ENCODE data around the gene PHB1.

PHB1 gene

DNA sequence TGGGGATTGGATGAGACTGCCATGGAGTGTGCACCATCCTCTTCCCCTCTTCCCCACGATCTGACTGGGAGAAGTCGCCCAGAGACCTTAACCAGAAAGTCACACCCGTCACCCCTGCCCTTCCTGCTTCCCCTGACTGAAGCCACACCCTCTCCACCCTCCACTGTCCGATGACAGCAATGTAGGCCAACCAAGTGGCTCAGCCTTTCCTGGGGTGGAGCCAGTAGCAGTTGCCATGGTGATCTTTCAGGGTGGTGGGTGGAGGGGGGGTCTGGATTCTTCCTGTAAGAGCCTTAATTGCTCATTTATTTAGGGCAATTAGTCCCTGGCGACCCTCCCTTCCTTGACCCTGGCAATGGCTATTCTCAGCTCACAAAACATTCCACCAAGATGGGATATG, 37.5 kb upstream of the PHB1 start:
- TF ChIP-seq FOXM1 (IDR thresholded peaks at IDR 0.05; ENCODE audit: borderline replicate concordance, low read depth) (no peak), REST (IDR thresholded peaks at IDR 0.05; ENCODE audit: low read depth) (no peak), YY1 (IDR thresholded peaks at IDR 0.05; ENCODE audit: low read depth) (no peak), TEAD4 (IDR thresholded peaks at IDR 0.05) (no peak), ZBTB7A (IDR thresholded peaks at IDR 0.05; ENCODE audit: low read depth) (no peak), CEBPB (IDR thresholded peaks at IDR 0.05) (no peak), CREB1 (IDR thresholded peaks at IDR 0.05; ENCODE audit: low read depth) (no peak), NFIC (IDR thresholded peaks at IDR 0.05) (no peak), EP300 (IDR thresholded peaks at IDR 0.05; ENCODE audit: borderline replicate concordance) (no peak), TAF1 (IDR thresholded peaks at IDR 0.05; ENCODE audit: low read depth) (no peak), RAD21 (IDR thresholded peaks at IDR 0.05; ENCODE audit: low read depth) (no peak), EGR1 (IDR thresholded peaks at IDR 0.05) (no peak), TCF12 (IDR thresholded peaks at IDR 0.05; ENCODE audit: low read depth) (no peak)
- TF ChIP-seq, protein P1, sequence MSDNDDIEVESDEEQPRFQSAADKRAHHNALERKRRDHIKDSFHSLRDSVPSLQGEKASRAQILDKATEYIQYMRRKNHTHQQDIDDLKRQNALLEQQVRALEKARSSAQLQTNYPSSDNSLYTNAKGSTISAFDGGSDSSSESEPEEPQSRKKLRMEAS (IDR thresholded peaks at IDR 0.05) = no peak
- TF ChIP-seq, protein P2, sequence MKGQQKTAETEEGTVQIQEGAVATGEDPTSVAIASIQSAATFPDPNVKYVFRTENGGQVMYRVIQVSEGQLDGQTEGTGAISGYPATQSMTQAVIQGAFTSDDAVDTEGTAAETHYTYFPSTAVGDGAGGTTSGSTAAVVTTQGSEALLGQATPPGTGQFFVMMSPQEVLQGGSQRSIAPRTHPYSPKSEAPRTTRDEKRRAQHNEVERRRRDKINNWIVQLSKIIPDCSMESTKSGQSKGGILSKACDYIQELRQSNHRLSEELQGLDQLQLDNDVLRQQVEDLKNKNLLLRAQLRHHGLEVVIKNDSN (IDR thresholded peaks at IDR 0.05) = no peak

DNA sequence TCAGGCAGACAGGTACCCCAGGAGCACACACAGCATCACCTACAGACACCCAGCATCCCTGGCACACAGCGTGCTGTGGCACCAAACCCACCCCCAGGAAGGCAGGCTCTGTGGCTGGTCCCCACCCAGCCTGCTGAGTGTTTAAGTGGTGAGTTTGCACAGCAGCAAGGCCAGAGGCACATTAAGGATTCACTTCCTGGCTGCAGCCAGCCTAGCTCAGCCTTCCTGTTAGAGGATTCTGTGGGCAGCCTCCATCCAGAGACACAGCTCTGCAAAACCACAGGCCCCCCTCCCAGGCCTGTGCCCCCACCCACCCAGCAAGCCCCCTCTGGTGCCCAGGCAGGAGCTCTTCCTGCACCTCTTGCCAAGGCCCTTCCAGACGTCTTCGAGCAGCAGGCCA, 36.1 kb upstream of the PHB1 start:
- TF ChIP-seq RAD21 (IDR thresholded peaks at IDR 0.05; ENCODE audit: low read depth) (no peak), CEBPB (IDR thresholded peaks at IDR 0.05) (no peak), EP300 (IDR thresholded peaks at IDR 0.05; ENCODE audit: borderline replicate concordance) (no peak), EGR1 (IDR thresholded peaks at IDR 0.05) (no peak), REST (IDR thresholded peaks at IDR 0.05; ENCODE audit: low read depth) (no peak), TAF1 (IDR thresholded peaks at IDR 0.05; ENCODE audit: low read depth) (no peak), NFIC (IDR thresholded peaks at IDR 0.05) (no peak), ZBTB7A (IDR thresholded peaks at IDR 0.05; ENCODE audit: low read depth) (no peak), TEAD4 (IDR thresholded peaks at IDR 0.05) (no peak)

DNA sequence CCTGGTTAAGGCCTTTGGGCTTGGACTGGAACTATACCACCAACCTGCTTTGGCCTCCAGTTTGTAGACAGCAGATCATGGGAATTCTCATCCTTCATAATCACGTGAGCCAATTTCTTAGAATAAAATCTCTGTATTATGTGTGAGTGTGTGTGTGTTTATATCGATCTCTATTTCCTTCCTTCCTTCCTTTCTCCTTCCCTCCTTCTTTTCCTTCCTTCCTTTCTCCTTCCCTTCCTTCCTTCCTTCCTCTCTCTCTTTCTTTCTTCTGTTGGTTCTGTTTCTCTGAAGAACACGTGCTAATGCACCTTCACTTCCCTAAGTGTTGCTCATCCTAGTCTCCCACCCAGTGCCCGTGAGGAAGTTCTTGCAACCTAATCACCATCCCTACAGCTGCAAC, 35.5 kb upstream of the PHB1 start:
- TF ChIP-seq TEAD4 (IDR thresholded peaks at IDR 0.05) (no peak), CREB1 (IDR thresholded peaks at IDR 0.05; ENCODE audit: low read depth) (no peak), TCF12 (IDR thresholded peaks at IDR 0.05; ENCODE audit: low read depth) (no peak), REST (IDR thresholded peaks at IDR 0.05; ENCODE audit: low read depth) (no peak), FOXM1 (IDR thresholded peaks at IDR 0.05; ENCODE audit: borderline replicate concordance, low read depth) (no peak), EGR1 (IDR thresholded peaks at IDR 0.05) (no peak)
- TF ChIP-seq, protein P1 (IDR thresholded peaks at IDR 0.05) = no peak

GRCh38 chr17:49447628-49448302, 33.1 kb upstream of the PHB1 start:
- TF ChIP-seq ZBTB7A (IDR thresholded peaks at IDR 0.05; ENCODE audit: low read depth) = no peak
- TF ChIP-seq TAF1 (IDR thresholded peaks at IDR 0.05; ENCODE audit: low read depth) = no peak
- TF ChIP-seq, protein P2 (IDR thresholded peaks at IDR 0.05) = no peak
- TF ChIP-seq NFIC (IDR thresholded peaks at IDR 0.05) = no peak
- no peak for TF ChIP-seq EGR1 (IDR thresholded peaks at IDR 0.05)
- no peak for TF ChIP-seq RAD21 (IDR thresholded peaks at IDR 0.05; ENCODE audit: low read depth)
- no peak for TF ChIP-seq REST (IDR thresholded peaks at IDR 0.05; ENCODE audit: low read depth)
- no peak for TF ChIP-seq TEAD4 (IDR thresholded peaks at IDR 0.05)
- TF ChIP-seq EP300 (IDR thresholded peaks at IDR 0.05; ENCODE audit: borderline replicate concordance) = no peak
- no peak for TF ChIP-seq YY1 (IDR thresholded peaks at IDR 0.05; ENCODE audit: low read depth)
- no peak for TF ChIP-seq FOXM1 (IDR thresholded peaks at IDR 0.05; ENCODE audit: borderline replicate concordance, low read depth)
- no peak for TF ChIP-seq CREB1 (IDR thresholded peaks at IDR 0.05; ENCODE audit: low read depth)
- TF ChIP-seq, protein P1 (IDR thresholded peaks at IDR 0.05) = no peak
- no peak for TF ChIP-seq TCF12 (IDR thresholded peaks at IDR 0.05; ENCODE audit: low read depth)

All from Ishikawa (cell line).